Measurements from ENCODE around the gene NEUROD2.

The NEUROD2 gene

DNA sequence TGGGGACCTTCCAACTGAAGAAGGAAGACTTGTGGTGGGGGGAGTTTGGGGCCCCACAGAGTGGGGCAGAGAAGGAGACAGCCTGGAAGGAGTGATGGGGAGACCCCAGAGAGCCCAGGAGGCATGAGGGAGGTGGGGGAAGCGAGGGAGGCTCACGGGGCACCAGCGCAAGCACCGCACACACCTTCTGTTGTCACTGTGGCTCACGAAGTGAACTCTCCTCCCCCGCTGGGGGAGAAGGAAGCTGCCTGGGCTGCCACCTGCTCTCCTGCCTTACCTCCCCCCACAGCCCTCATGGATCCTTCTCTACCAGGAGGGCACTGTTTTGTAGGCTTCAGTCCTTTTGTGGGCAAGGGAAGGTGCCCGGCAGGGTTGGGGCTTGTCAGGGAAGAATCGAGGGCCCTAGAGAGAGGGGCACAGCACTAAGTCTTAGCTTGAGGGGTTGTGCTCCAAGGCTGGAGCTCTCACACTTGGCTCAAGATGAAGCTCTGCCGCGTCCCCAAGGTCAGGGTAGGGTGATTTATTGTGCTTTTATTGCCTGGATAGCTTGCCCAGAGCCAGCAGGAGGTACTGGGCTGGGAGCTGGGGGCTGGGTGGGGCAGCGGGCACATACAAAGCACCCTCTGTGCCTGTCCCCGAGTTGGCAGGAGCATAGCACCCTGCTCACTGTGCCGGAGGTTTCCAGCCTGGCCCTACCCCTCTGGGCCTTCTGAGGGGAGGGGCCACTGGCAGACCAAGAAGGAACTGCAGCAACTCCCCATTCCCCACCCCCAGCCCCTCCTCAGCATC is 24.6 kb upstream of the NEUROD2 start:
- Histone ChIP-seq H3K9me3 (no peaks in the 10 kb centered on the region), H3K4me1 (no peaks in the 10 kb centered on the region), H3K36me3 (no peaks in the 10 kb centered on the region), H3K27me3 (peaks cover 20% of the 10 kb centered on the region), H3K4me3 (ENCODE audit: low read depth, low read length) (no peak overlapping the region)
- TF ChIP-seq, protein P1, sequence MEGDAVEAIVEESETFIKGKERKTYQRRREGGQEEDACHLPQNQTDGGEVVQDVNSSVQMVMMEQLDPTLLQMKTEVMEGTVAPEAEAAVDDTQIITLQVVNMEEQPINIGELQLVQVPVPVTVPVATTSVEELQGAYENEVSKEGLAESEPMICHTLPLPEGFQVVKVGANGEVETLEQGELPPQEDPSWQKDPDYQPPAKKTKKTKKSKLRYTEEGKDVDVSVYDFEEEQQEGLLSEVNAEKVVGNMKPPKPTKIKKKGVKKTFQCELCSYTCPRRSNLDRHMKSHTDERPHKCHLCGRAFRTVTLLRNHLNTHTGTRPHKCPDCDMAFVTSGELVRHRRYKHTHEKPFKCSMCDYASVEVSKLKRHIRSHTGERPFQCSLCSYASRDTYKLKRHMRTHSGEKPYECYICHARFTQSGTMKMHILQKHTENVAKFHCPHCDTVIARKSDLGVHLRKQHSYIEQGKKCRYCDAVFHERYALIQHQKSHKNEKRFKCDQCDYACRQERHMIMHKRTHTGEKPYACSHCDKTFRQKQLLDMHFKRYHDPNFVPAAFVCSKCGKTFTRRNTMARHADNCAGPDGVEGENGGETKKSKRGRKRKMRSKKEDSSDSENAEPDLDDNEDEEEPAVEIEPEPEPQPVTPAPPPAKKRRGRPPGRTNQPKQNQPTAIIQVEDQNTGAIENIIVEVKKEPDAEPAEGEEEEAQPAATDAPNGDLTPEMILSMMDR (IDR thresholded peaks at IDR 0.05; ENCODE audit: low read depth, low read length), result no peak
- no peak for DNase-seq

DNA sequence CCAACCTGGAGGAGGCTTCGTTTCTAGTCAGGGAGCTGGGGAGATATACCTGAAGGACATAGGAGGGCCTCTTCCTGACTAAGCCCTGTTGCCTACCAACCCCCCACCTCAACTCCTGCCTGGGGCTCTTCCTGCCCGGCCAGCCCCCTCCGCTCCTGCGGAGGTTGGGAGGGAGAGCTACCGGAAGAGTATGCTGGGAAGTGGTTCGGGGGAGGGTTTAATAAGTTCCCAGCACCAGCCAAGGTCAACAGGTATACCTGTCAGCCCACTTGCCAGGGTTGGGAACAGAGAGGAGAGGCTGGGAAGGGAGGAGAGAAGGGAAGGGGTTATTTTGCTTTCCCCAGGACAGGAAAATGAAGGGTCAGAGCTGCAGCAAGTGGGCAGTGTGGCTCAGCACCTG is 23.7 kb upstream of the NEUROD2 start:
- DNase-seq, result no peak
- no peak overlapping the region for H3K4me3 ChIP-seq (ENCODE audit: low read depth, low read length)
- no peaks in the 10 kb centered on the region for H3K4me1 ChIP-seq
- TF ChIP-seq, protein P1 (IDR thresholded peaks at IDR 0.05; ENCODE audit: low read depth, low read length), result no peak
- H3K36me3 ChIP-seq, result no peaks in the 10 kb centered on the region
- H3K9me3 ChIP-seq, result no peaks in the 10 kb centered on the region
- H3K27me3 ChIP-seq, result peaks cover 30% of the 10 kb centered on the region

DNA sequence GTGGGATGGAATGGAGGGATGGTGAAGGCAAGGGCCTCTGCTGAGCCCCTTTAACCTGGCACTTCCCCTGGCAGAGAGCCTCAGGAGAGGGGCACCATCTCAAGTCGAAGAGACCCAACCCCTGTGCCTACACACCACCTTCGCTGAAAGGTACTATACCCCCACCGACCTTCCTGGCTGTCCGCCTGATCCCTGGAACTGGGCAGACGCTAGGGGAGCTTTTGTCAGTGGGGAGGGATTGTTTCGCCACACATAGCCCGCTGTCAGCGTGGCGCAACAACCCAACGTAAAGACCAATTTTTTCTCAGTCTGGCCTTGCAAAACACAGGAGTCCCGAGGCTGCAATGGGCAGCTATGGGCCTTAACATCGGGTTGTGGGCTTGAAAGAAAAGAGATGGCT is 22.2 kb upstream of the NEUROD2 start:
- no peaks in the 10 kb centered on the region for H3K9me3 ChIP-seq
- peaks cover 33% of the 10 kb centered on the region for H3K27me3 ChIP-seq
- DNase-seq, result no peak
- TF ChIP-seq, protein P1 (IDR thresholded peaks at IDR 0.05; ENCODE audit: low read depth, low read length), result no peak
- no peak overlapping the region for H3K4me3 ChIP-seq (ENCODE audit: low read depth, low read length)
- no peaks in the 10 kb centered on the region for H3K36me3 ChIP-seq
- H3K4me1 ChIP-seq, result no peaks in the 10 kb centered on the region

DNA sequence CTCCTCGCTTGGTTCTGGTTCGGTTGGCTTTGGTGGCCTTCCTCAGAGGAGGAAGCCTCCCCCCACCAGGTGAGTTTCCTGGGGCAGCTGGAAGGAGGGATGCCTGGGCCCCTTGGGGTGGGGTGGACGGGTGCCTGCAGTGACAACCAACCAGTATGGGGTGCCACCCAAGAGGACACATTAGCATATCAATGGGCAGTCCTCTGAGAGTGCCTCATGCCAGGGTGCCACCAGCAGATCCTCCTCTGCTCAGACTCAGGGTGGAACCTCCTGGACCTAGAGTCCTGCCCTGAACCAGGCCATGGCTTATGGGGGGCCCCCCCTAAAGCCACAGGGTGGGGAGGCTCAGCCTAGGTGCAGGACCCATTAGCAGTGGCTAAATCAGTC is 21.8 kb upstream of the NEUROD2 start:
- DNase-seq, result no peak
- no peaks in the 10 kb centered on the region for H3K4me1 ChIP-seq
- TF ChIP-seq, protein P1 (IDR thresholded peaks at IDR 0.05; ENCODE audit: low read depth, low read length), result no peak
- no peaks in the 10 kb centered on the region for H3K36me3 ChIP-seq
- peaks cover 33% of the 10 kb centered on the region for H3K27me3 ChIP-seq
- no peak overlapping the region for H3K4me3 ChIP-seq (ENCODE audit: low read depth, low read length)
- H3K9me3 ChIP-seq, result no peaks in the 10 kb centered on the region

DNA sequence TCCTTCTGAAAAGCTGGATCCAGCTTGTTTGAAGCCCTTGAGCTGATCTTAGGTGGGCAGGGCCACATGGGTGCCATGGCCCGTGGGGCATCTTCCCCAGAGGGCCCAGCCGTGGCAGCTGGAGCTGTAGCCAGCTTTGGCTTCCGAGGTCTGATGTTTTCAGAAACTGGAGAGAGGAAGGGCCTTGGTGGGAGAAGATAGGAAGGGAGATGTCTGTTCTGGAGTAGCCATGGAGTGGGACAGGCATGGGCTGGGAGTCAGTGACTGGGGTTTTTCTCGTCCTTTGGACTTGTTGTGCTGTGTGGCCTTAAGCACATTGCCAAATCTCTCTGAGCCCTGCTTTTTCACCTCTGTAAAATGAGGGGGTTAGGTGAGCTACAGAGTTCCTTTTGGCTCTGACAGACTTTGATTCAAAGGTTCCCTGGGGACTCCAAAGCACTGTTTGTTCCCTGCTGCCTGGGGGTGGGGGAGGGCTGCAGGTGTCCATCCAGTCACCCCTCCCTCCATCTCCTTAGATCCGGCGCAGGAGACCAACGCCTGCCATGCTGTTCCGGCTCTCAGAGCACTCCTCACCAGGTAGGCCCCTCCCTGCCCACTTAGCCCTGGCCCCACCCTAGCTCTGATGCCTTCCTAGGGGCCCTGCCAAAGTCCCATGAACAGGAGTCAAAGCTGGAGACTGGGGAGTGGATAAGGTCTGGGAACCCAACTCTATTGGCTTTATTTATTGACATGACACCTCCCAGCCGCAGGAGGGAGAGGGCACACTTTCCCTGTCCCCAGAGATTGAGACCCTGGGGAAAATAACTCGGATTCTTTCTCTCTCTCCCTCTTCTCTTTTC is 21.2 kb upstream of the NEUROD2 start:
- no peak overlapping the region for H3K4me3 ChIP-seq (ENCODE audit: low read depth, low read length)

More for the DNA sequence above, 21.2 kb upstream of the NEUROD2 start:
- no peak for DNase-seq
- Histone ChIP-seq H3K36me3 (no peaks in the 10 kb centered on the region), H3K9me3 (no peaks in the 10 kb centered on the region), H3K27me3 (peaks cover 33% of the 10 kb centered on the region), H3K4me1 (no peaks in the 10 kb centered on the region)
- TF ChIP-seq, protein P1 (IDR thresholded peaks at IDR 0.05; ENCODE audit: low read depth, low read length), result no peak
